ENCODE data around the gene KBTBD4. TPM values are rescaled to one million over a fixed set of nuclear protein-coding genes. Genes with fewer than 3 reads are reported as not detected.
A peak's percentile ranks its signal among the peaks of the same experiment; 100 is the strongest.
"Not testable (repeated sequence)": the region's sequence is repeated elsewhere in the genome, so short reads cannot be mapped to it uniquely, and the experiment has no call there.

Gene KBTBD4
- total RNA-seq, 1 experiment from 2014 or later: 12.5 TPM

- CTCF ChIA-PET: interaction anchor here (0.6 kb wide), 1 partner anchor 20 kb away, joined by 4 read pairs; no protein-coding TSS in a partner anchor
- Histone ChIP-seq H3K4me1 (peaks cover 26% of the 10 kb centered on the region), H3K4me3 (ENCODE audit: low read depth, low read length) (no peak overlapping the region), H3K36me3 (ENCODE audit: control insufficient read depth, insufficient read depth, low read length) (no peaks in the 10 kb centered on the region), H3K27me3 (replicated peaks; ENCODE audit: control insufficient read depth, insufficient read depth, low read length) (no peaks in the 10 kb centered on the region), H3K9me3 (no peaks in the 10 kb centered on the region)
- intact Hi-C loops (cut with micrococcal nuclease; ENCODE audit: unreplicated experiment): no loop called here
- Mint-ChIP-seq H3K4me3 (ENCODE audit: unreplicated experiment) (no peak overlapping the region), H3K27me3 (ENCODE audit: insufficient read depth, unreplicated experiment) (no peaks in the 10 kb centered on the region), H3K4me1 (ENCODE audit: low read depth, unreplicated experiment) (peaks cover 13% of the 10 kb centered on the region), H3K9me3 (ENCODE audit: unreplicated experiment) (no peaks in the 10 kb centered on the region), H3K27ac (ENCODE audit: unreplicated experiment) (no peak overlapping the region), H3K36me3 (ENCODE audit: insufficient read depth, unreplicated experiment) (peaks cover 38% of the 10 kb centered on the region)
- TF ChIP-seq CTCF (IDR thresholded peaks at IDR 0.05; ENCODE audit: insufficient read depth in 1 of 2, low read depth in 1 of 2, low read length in 1 of 2, severe bottlenecking in 1 of 2, unreplicated experiment in 1 of 2): no peak
- no peak for DNase-seq
- no TSS peak for BruUV-seq (replicated peaks)
- POLR2A ChIA-PET: no interaction called here
Observed at GRCh38 chr11:47533690-47534151, 45.0 kb downstream of the KBTBD4 start.

- Mint-ChIP-seq H3K4me1 (ENCODE audit: low read depth, unreplicated experiment) (peaks cover 13% of the 10 kb centered on the region), H3K27ac (ENCODE audit: unreplicated experiment) (no peak overlapping the region), H3K27me3 (ENCODE audit: insufficient read depth, unreplicated experiment) (no peaks in the 10 kb centered on the region), H3K4me3 (ENCODE audit: unreplicated experiment) (no peak overlapping the region), H3K36me3 (ENCODE audit: insufficient read depth, unreplicated experiment) (peaks cover 43% of the 10 kb centered on the region), H3K9me3 (ENCODE audit: unreplicated experiment) (no peaks in the 10 kb centered on the region)
- peaks cover 26% of the 10 kb centered on the region for H3K4me1 ChIP-seq
- no peaks in the 10 kb centered on the region for H3K36me3 ChIP-seq (ENCODE audit: control insufficient read depth, insufficient read depth, low read length)
- no TSS peak for BruUV-seq (replicated peaks)
- no peaks in the 10 kb centered on the region for H3K9me3 ChIP-seq
- peak in 1 of 2 experiments; percentile 22 for DNase-seq
- ChIA-PET POLR2A (no interaction called here), CTCF (interaction anchor here (0.6 kb wide), 1 partner anchor 19 kb away, joined by 4 read pairs; no protein-coding TSS in a partner anchor)
- intact Hi-C loops (cut with micrococcal nuclease; ENCODE audit: unreplicated experiment): no loop called here
- TF ChIP-seq CTCF (IDR thresholded peaks at IDR 0.05; ENCODE audit: insufficient read depth in 1 of 2, low read depth in 1 of 2, low read length in 1 of 2, severe bottlenecking in 1 of 2, unreplicated experiment in 1 of 2): no peak
- H3K4me3 ChIP-seq (ENCODE audit: low read depth, low read length): no peak overlapping the region
- H3K27me3 ChIP-seq (replicated peaks; ENCODE audit: control insufficient read depth, insufficient read depth, low read length): no peaks in the 10 kb centered on the region
Observed at GRCh38 chr11:47532597-47533213, 46.1 kb downstream of the KBTBD4 start.

- Mint-ChIP-seq H3K4me3 (ENCODE audit: unreplicated experiment) (no peak overlapping the region), H3K36me3 (ENCODE audit: insufficient read depth, unreplicated experiment) (peaks cover 49% of the 10 kb centered on the region), H3K9me3 (ENCODE audit: unreplicated experiment) (no peaks in the 10 kb centered on the region), H3K27me3 (ENCODE audit: insufficient read depth, unreplicated experiment) (no peaks in the 10 kb centered on the region), H3K27ac (ENCODE audit: unreplicated experiment) (no peak overlapping the region), H3K4me1 (ENCODE audit: low read depth, unreplicated experiment) (peaks cover 13% of the 10 kb centered on the region)
- H3K36me3 ChIP-seq (ENCODE audit: control insufficient read depth, insufficient read depth, low read length): no peaks in the 10 kb centered on the region
- BruUV-seq (replicated peaks): no TSS peak
- no peak for DNase-seq
- peaks cover 26% of the 10 kb centered on the region for H3K4me1 ChIP-seq
- CTCF ChIA-PET: interaction anchor here (1.7 kb wide), 1 partner anchor 22 kb away, joined by 5 read pairs; no protein-coding TSS in a partner anchor
- no peaks in the 10 kb centered on the region for H3K9me3 ChIP-seq
- H3K27me3 ChIP-seq (replicated peaks; ENCODE audit: control insufficient read depth, insufficient read depth, low read length): no peaks in the 10 kb centered on the region
- TF ChIP-seq CTCF (IDR thresholded peaks at IDR 0.05; ENCODE audit: insufficient read depth in 1 of 2, low read depth in 1 of 2, low read length in 1 of 2, severe bottlenecking in 1 of 2, unreplicated experiment in 1 of 2): no peak
- POLR2A ChIA-PET: no interaction called here
- H3K4me3 ChIP-seq (ENCODE audit: low read depth, low read length): no peak overlapping the region
- intact Hi-C loops (cut with micrococcal nuclease; ENCODE audit: unreplicated experiment): loop anchor here (2.0 kb wide), 1 partner anchor 21 kb away; the partner anchor contains the start of gene CELF1
Observed at GRCh38 chr11:47531666-47532065, 47.1 kb downstream of the KBTBD4 start.

- not testable (repeated sequence) for BruUV-seq (replicated peaks)
Observed at GRCh38 chr11:47530721-47531120, 48.0 kb downstream of the KBTBD4 start.

More at GRCh38 chr11:47530721-47531120, 48.0 kb downstream of the KBTBD4 start:
- CTCF ChIA-PET: interaction anchor here (1.7 kb wide), 1 partner anchor 23 kb away, joined by 5 read pairs; no protein-coding TSS in a partner anchor
- H3K27me3 ChIP-seq (replicated peaks; ENCODE audit: control insufficient read depth, insufficient read depth, low read length); H3K27me3 Mint-ChIP-seq (ENCODE audit: insufficient read depth, unreplicated experiment); H3K9me3 ChIP-seq; H3K36me3 ChIP-seq (ENCODE audit: control insufficient read depth, insufficient read depth, low read length); H3K9me3 Mint-ChIP-seq (ENCODE audit: unreplicated experiment); DNase-seq; H3K4me3 Mint-ChIP-seq (ENCODE audit: unreplicated experiment); POLR2A ChIA-PET; H3K4me3 ChIP-seq (ENCODE audit: low read depth, low read length): not testable (repeated sequence)
- Mint-ChIP-seq H3K36me3 (ENCODE audit: insufficient read depth, unreplicated experiment) (peaks cover 54% of the 10 kb centered on the region), H3K4me1 (ENCODE audit: low read depth, unreplicated experiment) (peaks cover 16% of the 10 kb centered on the region), H3K27ac (ENCODE audit: unreplicated experiment) (peak overlapping the region; percentile 77)
- peaks cover 26% of the 10 kb centered on the region for H3K4me1 ChIP-seq
- intact Hi-C loops (cut with micrococcal nuclease; ENCODE audit: unreplicated experiment): loop anchor here (2.0 kb wide), 1 partner anchor 22 kb away; the partner anchor contains the start of gene CELF1

Measured in Caco-2 (cell line).